LHCN-M2 (cell line): ENCODE data around the gene MGMT. TPM values are rescaled to one million over a fixed set of nuclear protein-coding genes. Genes with fewer than 3 reads are reported as not detected.

Source experiments
- DNase-seq: peaks from one replicate; pipeline ENCODE4 v3.0.0-alpha.2; 2012; ENCODE audit warnings: low read depth
- total RNA-seq: library from RNA; depleted of rRNA; stranded (reverse); fragments of >200 nt; gene quantifications from 2 replicates; pipeline ENCODE4 v1.2.3, GENCODE V29; 2014

The MGMT gene
- total RNA-seq, 1 experiment from 2014 or later = 33.2 TPM

- no peak for DNase-seq
Observed at GRCh38 chr10:129494740-129495139, 27.7 kb downstream of the MGMT start.

GRCh38 chr10:129495256-129495655 lies 28.2 kb downstream of the MGMT start:
- DNase-seq = no peak

- no peak for DNase-seq
Observed at GRCh38 chr10:129495698-129496097, 28.7 kb downstream of the MGMT start.

GRCh38 chr10:129497013-129497412 lies 30.0 kb downstream of the MGMT start:
- DNase-seq = no peak

- DNase-seq = no peak
Observed at GRCh38 chr10:129498680-129499079, 31.6 kb downstream of the MGMT start.

GRCh38 chr10:129500617-129501339 lies 33.7 kb downstream of the MGMT start:
- no peak for DNase-seq

DNA sequence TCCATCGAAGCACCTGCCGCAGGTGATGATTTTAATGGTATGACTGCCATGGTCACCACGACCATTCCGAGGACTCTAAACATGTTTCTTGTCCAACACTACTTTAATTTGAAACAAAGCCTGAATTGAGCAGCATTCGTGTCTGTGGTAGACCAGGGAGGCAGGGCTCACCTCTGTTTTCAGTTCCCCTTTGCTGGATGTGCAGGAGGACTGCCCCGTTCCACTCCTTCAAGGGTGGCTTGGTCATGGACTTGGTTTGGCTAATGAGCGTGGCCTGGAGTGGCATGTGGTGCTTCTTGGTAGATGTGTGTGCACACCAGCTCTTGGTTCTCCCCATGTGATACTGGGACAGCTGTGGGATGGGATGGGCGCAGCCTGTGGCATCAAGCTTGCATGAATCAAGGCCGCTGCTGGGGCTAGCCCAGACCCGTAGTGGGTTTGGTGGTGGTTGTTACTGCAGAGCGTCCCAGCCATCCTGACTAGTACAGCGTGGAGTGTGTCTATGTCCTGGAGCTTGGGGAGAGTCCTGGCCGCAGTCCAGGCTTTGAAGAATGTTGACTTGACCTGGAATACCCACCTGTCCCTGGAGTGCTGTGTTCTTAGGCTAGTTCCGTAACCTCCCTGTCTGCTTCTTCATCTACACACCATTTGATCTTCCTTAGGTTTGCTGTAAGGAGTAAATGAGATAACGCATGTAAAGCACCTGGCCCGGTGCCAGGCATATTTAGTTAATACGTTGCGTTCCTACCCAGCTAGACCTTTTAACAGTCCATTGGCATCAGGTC lies 34.8 kb downstream of the MGMT start:
- DNase-seq = no peak

DNA sequence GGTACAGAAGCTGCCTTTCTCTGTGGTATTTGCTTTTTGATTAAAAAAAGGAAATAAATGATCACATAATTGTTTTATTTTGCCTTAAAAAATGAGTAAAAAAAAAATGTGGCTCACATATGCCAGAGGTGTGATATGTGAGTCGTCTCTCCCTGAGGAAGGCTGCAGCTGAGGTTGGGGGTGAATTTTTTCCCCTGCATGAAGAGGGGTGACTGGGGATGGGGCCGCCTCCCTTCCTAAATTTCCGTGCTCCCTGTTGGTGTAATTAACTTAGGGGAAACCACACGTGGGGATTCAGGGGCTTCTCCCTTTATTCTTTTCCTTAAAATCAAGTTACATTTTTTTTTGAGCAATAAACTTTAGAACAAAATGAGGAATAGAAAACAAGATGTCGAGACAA lies 35.4 kb downstream of the MGMT start:
- DNase-seq = no peak

- peak; percentile 20 for DNase-seq
Observed at GRCh38 chr10:129505500-129506075, 38.5 kb downstream of the MGMT start.

GRCh38 chr10:129506101-129506797 lies 39.2 kb downstream of the MGMT start:
- no peak for DNase-seq

DNA sequence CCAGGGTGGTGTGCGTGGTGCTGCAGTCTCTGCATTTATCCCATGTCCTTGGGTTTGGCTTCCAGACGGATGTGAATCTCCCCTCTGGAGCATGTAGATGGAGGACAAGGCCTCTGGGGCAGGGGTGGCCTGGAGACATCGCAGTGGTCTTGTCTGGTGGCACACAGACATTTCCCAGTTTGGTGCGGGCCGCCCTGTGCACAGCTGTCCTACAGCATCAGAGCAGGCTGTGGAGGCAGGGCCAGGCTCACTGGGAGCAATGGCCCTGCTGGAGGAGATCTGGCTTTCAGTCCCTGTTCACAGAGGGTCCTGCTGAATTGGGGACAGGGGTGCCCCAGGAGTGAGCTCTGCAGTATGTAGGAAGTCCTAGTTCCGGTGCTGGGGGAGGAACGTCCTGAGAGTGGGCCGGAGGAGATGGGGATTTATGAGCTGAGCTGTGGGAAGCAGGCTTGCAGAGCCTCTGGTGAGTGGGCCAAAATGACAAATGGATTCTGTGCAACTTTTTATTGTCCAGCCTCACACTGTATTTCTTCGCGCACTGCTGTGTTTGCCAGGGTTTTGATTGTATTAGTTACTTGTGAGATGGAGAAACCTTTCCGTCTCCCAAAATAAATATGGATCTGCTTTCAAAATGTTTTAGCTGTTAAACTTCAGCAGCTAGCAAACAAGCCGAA lies 40.3 kb downstream of the MGMT start:
- no peak for DNase-seq

- DNase-seq = no peak
Observed at GRCh38 chr10:129509155-129509554, 42.1 kb downstream of the MGMT start.

- DNase-seq = no peak
Observed at GRCh38 chr10:129509835-129510234, 42.8 kb downstream of the MGMT start.

GRCh38 chr10:129511086-129511485 lies 44.0 kb downstream of the MGMT start:
- DNase-seq = no peak

GRCh38 chr10:129511758-129512157 lies 44.7 kb downstream of the MGMT start:
- DNase-seq = no peak

DNA sequence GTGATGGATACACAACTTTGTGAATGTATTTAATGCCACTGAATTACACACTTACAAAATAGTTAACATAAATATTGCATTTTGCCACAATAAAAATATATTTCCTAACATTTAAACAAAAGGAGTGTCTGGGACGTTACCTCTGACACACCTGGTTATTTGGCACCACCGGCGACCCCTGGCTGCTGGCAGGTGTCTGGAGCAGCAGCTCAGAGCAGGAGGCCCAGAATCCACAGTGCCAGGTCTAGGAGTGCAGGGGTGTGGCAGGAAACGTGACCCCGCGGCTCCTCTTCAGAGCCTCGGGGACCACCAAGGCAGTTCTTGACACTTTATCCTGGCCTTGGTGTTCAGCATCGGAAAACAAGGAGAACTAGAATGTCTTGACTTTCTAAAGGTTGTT lies 46.3 kb downstream of the MGMT start:
- DNase-seq = no peak

- DNase-seq = no peak
Observed at GRCh38 chr10:129514568-129515451, 47.8 kb downstream of the MGMT start.

GRCh38 chr10:129516846-129517679 lies 50.0 kb downstream of the MGMT start:
- DNase-seq = no peak

GRCh38 chr10:129517680-129518057 lies 50.6 kb downstream of the MGMT start:
- DNase-seq = no peak

- DNase-seq = no peak
Observed at GRCh38 chr10:129518793-129519192, 51.8 kb downstream of the MGMT start.
